IgD-negative memory B cell (primary cell): ENCODE data around the gene TSPOAP1. TPM values are rescaled to one million over a fixed set of nuclear protein-coding genes. Genes with fewer than 3 reads are reported as not detected.

Experiments
- H3K27ac Mint-ChIP-seq, 3 donors: one replicate each; pipeline ENCODE4 v1.8.0; 2020 to 2022; ENCODE audit warnings: mild to moderate bottlenecking in 3 of 3, mixed read lengths in 3 of 3, moderate library complexity in 1 of 3
- H3K27me3 Mint-ChIP-seq: one replicate; pipeline ENCODE4 v1.8.0; 2021; ENCODE audit warnings: mixed read lengths
- H3K36me3 Mint-ChIP-seq: one replicate; pipeline ENCODE4 v1.8.0; 2020; ENCODE audit warnings: mild to moderate bottlenecking, mixed read lengths
- H3K4me1 Mint-ChIP-seq, 3 donors: one replicate each; pipeline ENCODE4 v1.8.0; 2020 to 2022; ENCODE audit warnings: mixed read lengths in 3 of 3, mild to moderate bottlenecking in 1 of 3
- H3K4me3 Mint-ChIP-seq, 4 donors: one replicate each; pipeline ENCODE4 v1.8.0; 2020 to 2022; ENCODE audit warnings: mild to moderate bottlenecking in 4 of 4, mixed read lengths in 4 of 4, moderate library complexity in 3 of 4
- H3K9me3 Mint-ChIP-seq, 3 donors: one replicate each; pipeline ENCODE4 v1.8.0; 2020 to 2021; ENCODE audit warnings: mixed read lengths in 3 of 3, mild to moderate bottlenecking in 1 of 3
- polyA plus RNA-seq: library from polyadenylated mRNA; unstranded; fragments of 300-500 nt; fragmentation: Illumina TruSeq; gene quantifications from one replicate; pipeline ENCODE4 v1.2.3, GENCODE V29; 2021

The TSPOAP1 gene
- polyA plus RNA-seq, 1 donor from 2014 or later = 1.3 TPM

DNA sequence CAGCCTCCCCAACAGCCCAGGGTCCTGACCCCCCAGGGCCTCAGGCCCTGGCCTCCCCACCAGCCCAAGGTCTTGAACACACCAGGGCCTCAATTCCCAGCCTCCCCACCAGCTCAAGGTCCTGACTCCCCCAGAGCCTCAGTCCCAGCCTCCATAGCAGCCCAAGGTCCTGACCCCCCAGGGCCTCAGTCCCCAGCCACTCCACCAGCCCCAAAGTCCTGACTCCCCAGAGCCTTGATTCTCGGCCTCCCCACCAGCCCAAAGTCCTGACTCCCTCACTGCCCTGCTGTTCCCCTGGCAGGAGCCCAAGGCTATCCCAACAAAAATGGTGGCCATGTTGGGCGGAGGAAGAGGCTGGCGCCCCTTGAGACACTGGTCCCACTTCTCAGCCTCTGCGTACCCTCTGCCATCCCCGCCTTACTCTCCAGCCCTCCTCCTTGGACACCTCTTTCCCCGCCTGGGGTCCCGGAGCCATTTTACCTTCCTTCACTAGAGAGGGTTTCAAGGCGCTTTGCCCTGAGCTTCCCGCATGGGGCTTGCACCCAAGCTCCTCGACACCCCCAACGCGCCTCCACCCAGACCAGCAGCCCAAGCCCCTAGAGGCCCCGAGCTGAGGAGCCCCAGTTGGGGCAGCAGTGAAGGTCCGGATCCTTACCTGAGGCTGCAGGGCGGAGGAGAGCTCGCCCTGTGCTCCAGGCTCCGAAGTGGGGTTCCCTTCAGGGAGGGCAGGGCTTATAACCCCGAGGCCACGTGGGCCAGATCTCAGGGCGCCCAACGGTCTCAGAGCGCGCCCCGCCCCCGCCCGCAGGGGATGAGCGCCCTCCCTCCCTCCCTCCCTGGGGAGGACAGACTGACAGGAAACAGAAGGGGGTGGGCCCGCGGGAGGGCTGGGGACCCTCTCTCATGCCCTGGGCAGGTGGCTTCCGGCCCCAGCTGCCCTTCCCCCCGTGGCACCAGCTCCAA lies 3.5 kb upstream of the TSPOAP1 start:
- no peaks in the 10 kb centered on the region for H3K27me3 Mint-ChIP-seq
- peak overlapping the region; percentile 90 to 100 (median 96) for H3K4me3 Mint-ChIP-seq
- H3K4me1 Mint-ChIP-seq = peaks cover 25 to 56% (median 40%) of the 10 kb centered on the region in 3 donors
- H3K9me3 Mint-ChIP-seq = peaks cover 0 to 1% (median 0%) of the 10 kb centered on the region in 3 donors
- peak overlapping the region; percentile 95 to 99 (median 99) for H3K27ac Mint-ChIP-seq
- peaks cover 14% of the 10 kb centered on the region for H3K36me3 Mint-ChIP-seq

DNA sequence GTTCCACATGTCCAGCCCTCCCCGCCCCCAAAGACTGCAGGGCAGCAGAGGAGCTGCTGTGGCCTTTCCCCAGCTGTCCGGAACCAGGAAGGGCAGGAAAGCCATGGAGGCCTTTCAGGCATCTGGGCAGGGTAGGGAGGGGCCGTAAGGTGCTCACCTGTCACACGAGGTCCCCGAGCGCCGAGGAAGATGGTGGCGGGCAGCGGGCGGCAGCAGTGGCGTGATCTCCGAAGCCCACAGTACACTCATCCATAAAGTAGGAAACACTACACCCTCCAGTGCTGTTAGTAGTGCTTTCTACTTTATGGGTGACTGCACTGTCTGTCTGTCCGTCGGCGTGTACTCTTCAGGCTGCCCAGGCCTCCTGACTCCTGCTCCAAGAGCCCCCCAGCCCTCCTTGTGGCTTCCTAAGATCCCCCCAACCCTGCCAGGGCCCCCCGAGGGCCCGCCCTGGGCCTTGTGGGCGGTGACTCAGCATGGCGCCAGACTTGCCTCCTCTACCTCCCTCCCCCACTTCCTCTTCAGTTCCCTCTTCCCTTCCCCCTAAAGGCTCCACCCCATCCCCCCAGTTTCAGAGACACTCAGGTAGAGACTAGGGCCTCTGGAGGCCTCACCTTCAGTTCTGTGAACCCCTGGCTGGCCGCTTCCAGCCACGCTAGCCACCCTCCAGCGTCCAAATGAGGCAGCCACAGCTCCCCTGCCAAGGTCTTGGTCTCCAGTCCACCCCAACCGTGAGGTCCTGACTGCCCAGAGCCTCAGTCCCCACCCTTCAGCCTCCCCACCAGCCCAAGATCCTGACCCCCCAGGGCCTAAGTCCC lies 2.6 kb upstream of the TSPOAP1 start:
- peak overlapping the region; percentile 90 to 100 (median 96) for H3K4me3 Mint-ChIP-seq
- H3K27me3 Mint-ChIP-seq = no peaks in the 10 kb centered on the region
- peaks cover 0 to 1% (median 0%) of the 10 kb centered on the region in 3 donors for H3K9me3 Mint-ChIP-seq
- H3K36me3 Mint-ChIP-seq = peaks cover 14% of the 10 kb centered on the region
- H3K27ac Mint-ChIP-seq = peak overlapping the region; percentile 93 to 99 (median 99)
- H3K4me1 Mint-ChIP-seq = peaks cover 18 to 49% (median 39%) of the 10 kb centered on the region in 3 donors

DNA sequence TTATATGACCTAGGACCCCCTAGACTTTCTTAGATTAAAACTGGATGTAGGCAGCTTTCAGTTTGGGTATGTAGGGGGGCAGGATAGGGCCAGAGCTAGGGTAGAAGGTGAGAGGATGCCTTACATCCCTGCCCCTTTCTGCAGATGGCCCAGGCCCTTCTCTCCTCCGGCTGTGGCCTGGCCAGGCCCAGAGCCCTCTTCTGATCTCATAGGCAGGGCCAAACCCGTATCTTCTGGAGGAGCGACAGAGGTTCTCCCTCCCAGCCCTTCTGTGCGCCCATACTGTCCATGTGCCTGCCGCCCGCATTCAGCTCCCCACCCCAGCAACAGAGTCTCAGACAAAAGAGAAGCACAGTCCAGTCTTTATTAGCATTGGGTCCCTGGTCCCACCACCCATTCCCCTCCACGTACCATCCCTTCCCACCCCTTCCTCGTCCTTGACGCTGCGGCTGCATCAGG lies 2.0 kb upstream of the TSPOAP1 start:
- Mint-ChIP-seq H3K27ac (peak overlapping the region; percentile 93 to 99 (median 99)), H3K4me3 (peak overlapping the region; percentile 90 to 100 (median 96)), H3K9me3 (peaks cover 0 to 1% (median 0%) of the 10 kb centered on the region in 3 donors), H3K27me3 (no peaks in the 10 kb centered on the region), H3K4me1 (peaks cover 13 to 49% (median 37%) of the 10 kb centered on the region in 3 donors), H3K36me3 (peaks cover 14% of the 10 kb centered on the region)

DNA sequence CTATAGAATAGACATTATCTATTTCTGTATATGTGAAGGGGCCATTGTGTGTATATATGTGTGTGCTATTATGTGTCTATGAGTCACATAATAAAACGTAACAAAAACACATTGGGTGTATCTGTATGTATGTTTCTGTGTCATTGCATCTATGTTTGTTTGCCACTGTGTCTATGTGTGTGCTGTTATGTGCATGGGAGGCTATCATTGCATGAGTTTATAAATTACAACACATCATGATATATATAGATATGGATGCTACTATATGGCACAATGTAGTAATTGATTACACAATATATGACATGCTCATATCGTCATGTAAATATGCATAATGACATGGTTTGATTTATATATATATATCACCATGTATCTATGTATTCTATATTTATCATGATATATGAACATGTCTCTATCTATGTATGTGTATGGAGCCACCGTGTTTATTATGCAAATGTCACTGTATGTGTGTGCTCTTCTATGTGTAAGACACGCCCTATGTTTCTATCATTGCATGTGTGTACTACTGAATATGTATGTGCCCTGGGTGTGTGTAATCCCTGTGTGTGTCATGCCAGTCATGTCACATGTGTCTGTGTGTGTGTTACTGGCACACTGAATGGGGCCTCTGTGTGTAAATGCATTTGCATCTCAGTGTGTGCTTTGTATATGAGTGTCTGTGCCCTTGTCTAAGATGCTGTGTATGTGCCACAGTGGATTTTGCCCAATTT lies 1.4 kb upstream of the TSPOAP1 start:
- peaks cover 10 to 48% (median 36%) of the 10 kb centered on the region in 3 donors for H3K4me1 Mint-ChIP-seq
- H3K27me3 Mint-ChIP-seq = no peaks in the 10 kb centered on the region
- H3K9me3 Mint-ChIP-seq = peaks cover 0 to 1% (median 0%) of the 10 kb centered on the region in 3 donors
- peak overlapping the region; percentile 97 to 99 (median 99) for H3K27ac Mint-ChIP-seq
- H3K4me3 Mint-ChIP-seq = peak overlapping the region; percentile 90 to 100 (median 96)
- H3K36me3 Mint-ChIP-seq = peaks cover 14% of the 10 kb centered on the region

DNA sequence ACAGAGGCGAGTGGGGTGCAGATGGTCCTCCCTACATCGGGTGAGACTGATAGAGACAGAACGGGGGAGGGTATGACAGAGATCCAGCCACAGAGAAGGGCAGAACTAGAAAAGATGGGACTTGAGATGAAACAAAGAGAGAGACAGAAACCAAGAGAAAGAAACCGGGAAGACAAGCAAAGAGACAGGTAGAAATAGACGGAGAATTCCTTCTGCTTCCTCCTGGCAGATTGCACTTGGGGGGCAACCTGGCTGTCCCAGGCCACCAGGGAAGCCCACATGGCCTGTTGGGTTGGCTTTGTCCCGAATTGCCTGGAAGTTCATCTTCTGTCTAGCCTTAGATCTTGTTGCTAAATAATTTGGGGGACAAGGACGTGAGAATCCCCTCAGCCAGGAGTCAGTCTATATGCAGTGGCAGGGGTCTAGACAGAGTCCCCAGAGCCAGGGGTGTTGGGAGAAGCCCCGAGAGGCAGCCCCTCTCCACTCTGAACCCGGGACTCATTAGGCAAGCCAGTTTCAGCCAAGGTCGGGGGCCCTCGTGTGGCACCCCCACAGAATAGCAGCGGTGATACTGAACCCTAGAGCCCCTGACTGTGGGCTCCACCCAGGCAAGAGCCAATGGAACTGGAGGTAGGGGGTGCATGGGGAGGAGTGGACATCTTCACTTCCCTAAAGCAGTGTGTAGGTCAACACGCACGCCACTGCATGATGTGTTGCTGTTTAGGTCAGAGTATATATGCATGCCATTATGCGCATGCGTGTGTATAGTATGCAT lies 627 bp upstream of the TSPOAP1 start:
- peaks cover 14% of the 10 kb centered on the region for H3K36me3 Mint-ChIP-seq
- peaks cover 0 to 1% (median 0%) of the 10 kb centered on the region in 3 donors for H3K9me3 Mint-ChIP-seq
- H3K4me1 Mint-ChIP-seq = peaks cover 10 to 42% (median 31%) of the 10 kb centered on the region in 3 donors
- H3K4me3 Mint-ChIP-seq = peak overlapping the region; percentile 90 to 100 (median 96)
- H3K27me3 Mint-ChIP-seq = no peaks in the 10 kb centered on the region
- H3K27ac Mint-ChIP-seq = peak overlapping the region; percentile 93 to 99 (median 97)

DNA sequence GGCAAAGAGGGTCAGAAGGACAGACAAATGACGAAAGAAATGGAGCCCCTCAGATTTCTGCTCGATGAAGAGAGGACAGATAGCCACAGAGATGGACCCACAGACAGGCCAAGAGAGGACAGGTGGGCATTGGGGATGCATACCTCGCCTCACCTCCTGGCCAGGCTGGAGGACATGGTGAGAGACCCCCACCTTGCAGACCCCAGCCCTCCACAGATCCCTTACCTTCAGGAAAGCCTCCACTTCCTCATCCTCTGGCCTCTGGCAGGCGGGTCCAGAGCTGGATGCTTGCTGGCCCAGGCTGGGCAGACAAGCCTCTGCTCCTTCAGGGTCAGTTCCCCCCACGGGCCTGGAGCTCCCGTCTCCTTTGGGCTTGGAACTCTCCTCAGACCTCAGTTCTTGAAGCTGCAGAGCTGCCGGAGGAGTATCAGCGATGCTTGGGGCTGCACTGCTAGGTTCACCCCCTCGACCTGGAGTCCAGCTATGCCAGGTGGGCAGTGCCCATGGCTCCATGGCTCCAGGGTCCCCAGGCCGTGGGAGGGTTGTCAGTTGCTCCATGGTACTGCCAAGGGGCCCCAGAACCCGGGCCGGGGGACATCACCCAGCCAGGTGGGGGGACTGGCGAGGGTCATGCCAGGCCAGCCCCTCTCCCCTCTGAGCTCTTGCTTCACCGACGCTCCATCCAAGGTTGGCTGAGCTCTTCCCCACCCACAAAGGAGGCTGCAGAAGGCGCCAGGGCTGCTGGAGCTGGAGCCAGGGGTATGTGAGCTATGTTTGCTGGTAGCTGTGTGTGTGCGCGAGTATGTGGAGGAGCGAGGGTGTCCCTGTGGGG lies 1.0 kb downstream of the TSPOAP1 start:
- Mint-ChIP-seq H3K4me3 (peak overlapping the region; percentile 90 to 100 (median 96)), H3K27me3 (no peaks in the 10 kb centered on the region), H3K36me3 (peaks cover 14% of the 10 kb centered on the region)

DNA sequence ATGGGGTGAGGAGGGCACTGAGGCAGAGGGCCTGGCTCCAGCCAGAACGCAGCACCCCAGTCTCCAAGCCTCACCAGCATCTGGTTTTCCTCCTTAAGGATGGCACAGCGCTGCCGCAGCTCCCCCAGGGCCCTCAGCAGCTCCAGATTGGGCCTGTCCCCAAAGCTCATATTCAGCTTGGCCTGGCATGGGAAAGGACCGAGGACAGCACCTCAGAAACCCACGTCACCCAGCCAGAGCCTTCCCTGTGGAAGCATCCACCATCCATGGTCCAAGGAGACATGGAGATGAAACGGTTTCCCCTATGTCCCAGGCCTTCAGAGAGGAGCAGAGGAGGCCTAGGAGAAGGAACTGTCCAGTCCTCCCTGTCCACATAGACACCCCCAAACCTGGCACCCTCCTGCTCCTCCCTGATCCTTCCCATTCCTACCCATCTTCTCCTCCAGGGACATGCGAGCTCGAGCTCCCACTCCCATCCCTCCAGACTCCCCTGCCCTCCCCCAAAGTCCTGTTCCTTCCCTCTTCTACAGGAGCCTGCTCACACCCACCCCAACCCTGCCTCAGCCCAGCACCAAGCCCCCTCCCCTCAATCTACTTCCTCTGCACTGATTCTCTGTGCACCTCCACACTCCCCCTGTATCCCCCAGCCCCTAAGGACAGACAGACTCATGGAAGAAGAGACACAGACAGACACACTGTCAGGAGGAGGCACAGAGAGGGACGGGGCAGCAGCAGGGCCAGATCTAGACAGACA lies 1.8 kb downstream of the TSPOAP1 start:
- Mint-ChIP-seq H3K27ac (peak overlapping the region; percentile 53 to 93 (median 54)), H3K4me1 (peaks cover 15 to 41% (median 29%) of the 10 kb centered on the region in 3 donors), H3K27me3 (no peaks in the 10 kb centered on the region), H3K9me3 (no peaks in the 10 kb centered on the region), H3K36me3 (peaks cover 11% of the 10 kb centered on the region), H3K4me3 (peak overlapping the region; percentile 30 to 90 (median 70))

More for the DNA sequence above, 1.0 kb downstream of the TSPOAP1 start:
- H3K4me1 Mint-ChIP-seq = peaks cover 10 to 41% (median 27%) of the 10 kb centered on the region in 3 donors
- peaks cover 0 to 1% (median 0%) of the 10 kb centered on the region in 3 donors for H3K9me3 Mint-ChIP-seq
- H3K27ac Mint-ChIP-seq = peak overlapping the region; percentile 93 to 99 (median 97)

DNA sequence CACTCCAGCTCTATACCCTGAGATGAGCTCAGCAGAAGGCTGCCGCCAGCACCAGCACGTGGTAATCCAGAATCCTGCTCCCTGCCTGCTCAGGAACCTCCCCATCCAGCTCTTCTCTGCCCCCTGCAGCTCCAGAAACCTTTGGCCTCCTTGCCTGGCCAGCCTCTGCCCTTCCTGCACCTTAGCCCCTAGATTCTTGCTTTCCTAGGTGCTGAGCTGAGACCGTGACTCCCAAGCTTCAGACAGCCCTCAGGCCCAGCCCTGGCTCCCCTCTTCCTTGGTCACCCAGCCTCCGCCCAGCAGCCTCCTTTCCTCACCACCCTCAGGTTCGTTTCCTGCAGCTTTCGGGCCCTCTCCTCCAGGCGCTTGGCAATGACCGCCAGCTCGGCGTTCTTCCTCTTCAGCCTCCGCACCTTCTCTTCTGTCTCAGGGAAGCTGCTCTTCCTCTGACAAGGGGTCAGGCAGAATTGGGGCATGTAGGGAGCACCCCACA lies 2.6 kb downstream of the TSPOAP1 start:
- Mint-ChIP-seq H3K36me3 (peaks cover 9% of the 10 kb centered on the region), H3K4me1 (peaks cover 15 to 41% (median 29%) of the 10 kb centered on the region in 3 donors), H3K4me3 (peak overlapping the region; percentile 59 to 88 (median 69))

DNA sequence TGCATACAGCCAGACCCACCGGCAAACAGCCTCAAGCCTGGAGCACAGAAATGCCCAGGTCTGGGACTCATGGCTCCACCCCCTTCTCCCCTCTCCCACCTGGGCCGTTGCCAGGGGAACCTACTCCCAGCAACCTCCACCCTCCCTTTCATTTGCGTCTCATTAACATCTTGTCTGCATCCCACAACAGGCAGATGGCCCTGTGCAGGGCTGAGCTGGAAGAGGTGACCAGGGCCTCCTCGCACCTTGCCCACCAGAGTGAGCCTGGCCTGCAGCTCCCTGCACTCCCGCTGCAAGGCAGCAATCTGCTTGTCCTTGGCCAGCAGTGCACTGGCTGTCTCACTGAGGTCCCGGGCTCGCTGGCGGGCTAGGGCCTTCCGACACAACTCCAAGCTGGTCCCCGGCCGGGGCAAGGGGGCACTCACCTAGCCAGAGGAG lies 3.3 kb downstream of the TSPOAP1 start:
- H3K9me3 Mint-ChIP-seq = no peaks in the 10 kb centered on the region
- H3K27ac Mint-ChIP-seq = no peak overlapping the region
- H3K27me3 Mint-ChIP-seq = no peaks in the 10 kb centered on the region
- H3K4me3 Mint-ChIP-seq = peak overlapping the region; percentile 47 to 89 (median 80)
- H3K4me1 Mint-ChIP-seq = peaks cover 15 to 40% (median 29%) of the 10 kb centered on the region in 3 donors
- peaks cover 3% of the 10 kb centered on the region for H3K36me3 Mint-ChIP-seq

More for the DNA sequence above, 2.6 kb downstream of the TSPOAP1 start:
- H3K9me3 Mint-ChIP-seq = no peaks in the 10 kb centered on the region
- peak overlapping the region; percentile 54 to 76 (median 57) for H3K27ac Mint-ChIP-seq
- H3K27me3 Mint-ChIP-seq = no peaks in the 10 kb centered on the region

DNA sequence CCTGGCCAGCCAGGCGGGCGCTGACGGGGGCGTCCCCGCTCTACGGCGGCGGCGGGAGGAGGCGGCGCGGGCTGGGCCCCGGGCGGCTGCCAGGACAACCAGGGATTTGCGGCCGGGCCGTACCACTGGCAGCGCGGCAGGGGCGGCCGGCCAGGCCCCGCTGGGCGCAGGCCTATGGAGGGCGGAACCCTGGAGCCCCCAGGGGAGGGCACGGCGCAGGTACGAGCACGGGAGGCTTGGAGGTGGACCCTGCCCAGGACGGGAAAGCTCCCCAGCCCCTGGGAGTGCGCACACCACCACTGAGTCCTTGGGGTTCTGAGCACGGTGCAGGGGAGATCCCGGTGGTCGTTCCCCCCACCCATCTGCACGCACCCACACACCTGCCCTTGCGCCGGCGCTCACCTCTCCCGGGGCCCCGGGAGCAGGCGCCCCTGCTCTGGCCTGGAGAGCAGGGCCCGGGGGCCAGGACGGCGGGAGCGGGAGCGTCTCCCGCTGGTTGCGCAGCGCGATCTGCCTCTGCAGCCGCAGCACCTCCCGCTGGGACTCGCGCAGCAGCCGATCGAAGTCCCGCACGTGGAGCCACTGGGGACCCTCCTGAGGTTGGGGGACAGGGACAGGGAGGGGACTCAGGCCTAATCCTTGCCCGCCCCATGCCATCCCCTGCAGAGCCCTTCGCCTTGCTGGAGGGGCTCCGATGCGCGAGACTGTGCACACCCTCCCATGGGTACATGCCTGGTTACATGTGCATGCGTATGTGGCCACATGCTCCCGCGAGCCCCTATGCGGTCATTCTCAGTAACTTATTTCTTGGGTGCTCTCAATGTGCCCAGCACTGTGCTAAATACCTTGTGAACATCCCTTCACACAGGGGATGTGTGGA lies 3.9 kb downstream of the TSPOAP1 start:
- Mint-ChIP-seq H3K36me3 (peaks cover 3% of the 10 kb centered on the region), H3K27me3 (no peaks in the 10 kb centered on the region), H3K4me3 (peak overlapping the region; percentile 47 to 89 (median 80)), H3K9me3 (no peaks in the 10 kb centered on the region), H3K27ac (no peak overlapping the region), H3K4me1 (peaks cover 15 to 36% (median 27%) of the 10 kb centered on the region in 3 donors)

DNA sequence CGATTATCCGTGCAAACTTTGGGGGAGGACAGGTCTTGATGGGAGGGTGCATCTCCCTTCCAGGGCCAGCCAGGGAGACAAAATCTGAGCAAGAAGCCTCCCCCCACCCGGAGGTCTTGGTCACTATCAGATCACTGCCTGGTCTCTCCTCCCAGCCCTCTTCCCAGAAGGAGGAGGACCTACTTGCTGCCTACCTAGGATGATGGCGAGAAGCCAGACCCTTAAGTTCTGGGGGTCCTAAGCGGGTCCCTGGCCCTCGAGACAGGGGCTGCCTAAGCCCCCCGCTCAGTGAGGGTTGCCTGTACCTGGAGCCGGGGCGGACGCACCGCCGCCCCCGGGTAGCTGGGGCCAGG lies 4.6 kb downstream of the TSPOAP1 start:
- peak overlapping the region in 1 of 3 donors; percentile 82 for H3K27ac Mint-ChIP-seq
- H3K4me1 Mint-ChIP-seq = peaks cover 11 to 31% (median 23%) of the 10 kb centered on the region in 3 donors
- no peaks in the 10 kb centered on the region for H3K9me3 Mint-ChIP-seq
- H3K4me3 Mint-ChIP-seq = peak overlapping the region in 3 of 4 donors; percentile 47 to 78 (median 61)
- H3K36me3 Mint-ChIP-seq = peaks cover 3% of the 10 kb centered on the region
- H3K27me3 Mint-ChIP-seq = no peaks in the 10 kb centered on the region
